Activated CD4-positive, CD25-positive, alpha-beta regulatory T cell (primary cell): Measurements from ENCODE around the gene POU2F1.

Experiments
- DNase-seq, 4 experiments: peaks; one replicate each; lab custom pipeline; 2025; lab: John Stamatoyannopoulos, UW

POU2F1 gene

DNA sequence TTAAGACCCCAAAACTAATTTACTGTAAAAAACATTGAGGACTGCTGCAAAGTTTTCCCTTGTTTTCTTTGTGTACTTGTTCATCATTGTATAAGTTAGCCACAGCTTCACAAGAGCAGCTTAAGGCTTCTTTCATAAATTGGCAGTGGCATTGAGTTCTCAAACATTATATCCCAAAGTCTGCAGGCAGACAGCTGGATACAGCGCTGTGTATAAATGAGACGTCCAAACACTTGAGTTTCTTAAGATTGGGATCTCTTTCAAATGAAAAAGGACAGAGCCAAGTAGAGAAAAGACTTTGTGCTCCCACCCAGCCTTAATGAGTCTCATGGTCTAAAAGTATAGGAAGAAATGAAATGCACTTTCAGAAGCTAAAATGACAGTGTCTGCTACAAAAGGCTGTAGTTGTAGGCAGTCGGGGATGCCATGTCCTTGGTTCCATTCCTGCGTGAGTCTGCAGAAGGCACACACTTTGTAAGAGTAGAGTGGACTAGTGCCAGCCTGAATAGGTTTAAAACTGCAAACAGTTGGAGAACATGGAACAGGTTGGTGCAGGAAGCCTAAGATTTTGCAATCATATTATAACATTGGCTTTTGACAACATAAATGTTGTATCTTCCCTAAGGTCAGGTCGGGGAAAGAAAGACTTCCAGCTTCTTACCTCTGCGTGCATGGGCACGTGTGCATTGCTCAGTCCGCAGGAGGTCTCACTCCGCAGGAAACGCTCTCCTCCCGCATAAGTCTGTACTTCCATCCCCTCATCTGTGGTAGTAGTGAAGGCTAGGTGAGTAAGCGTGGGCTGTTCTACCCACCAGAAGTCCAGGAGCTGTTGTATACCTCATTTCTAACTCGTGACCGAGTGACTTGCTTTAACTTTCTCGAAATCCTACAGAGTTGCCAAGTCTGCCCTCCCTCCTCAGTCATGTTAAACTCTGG, 203.3 kb downstream of the POU2F1 start:
- no peak for DNase-seq

DNA sequence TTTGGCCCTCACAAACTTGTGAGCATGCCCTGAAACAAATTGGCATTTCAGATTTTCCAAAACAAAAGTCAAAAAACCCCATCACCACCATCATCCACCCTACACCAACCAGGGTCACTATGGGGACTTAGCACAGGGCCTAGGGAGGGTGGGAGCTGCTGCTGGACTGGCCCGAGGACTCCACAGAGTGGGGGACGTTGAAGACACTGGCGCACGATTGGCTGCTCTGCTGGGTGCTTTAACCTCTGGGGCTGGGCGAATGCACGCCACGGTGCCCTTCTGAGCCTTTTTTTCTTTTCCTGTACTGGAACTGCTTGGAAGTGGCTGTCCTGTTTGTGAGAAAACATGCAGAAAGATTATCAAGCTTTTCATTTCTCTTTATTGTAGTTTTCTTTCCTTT, 204.8 kb downstream of the POU2F1 start:
- DNase-seq, result no peak

DNA sequence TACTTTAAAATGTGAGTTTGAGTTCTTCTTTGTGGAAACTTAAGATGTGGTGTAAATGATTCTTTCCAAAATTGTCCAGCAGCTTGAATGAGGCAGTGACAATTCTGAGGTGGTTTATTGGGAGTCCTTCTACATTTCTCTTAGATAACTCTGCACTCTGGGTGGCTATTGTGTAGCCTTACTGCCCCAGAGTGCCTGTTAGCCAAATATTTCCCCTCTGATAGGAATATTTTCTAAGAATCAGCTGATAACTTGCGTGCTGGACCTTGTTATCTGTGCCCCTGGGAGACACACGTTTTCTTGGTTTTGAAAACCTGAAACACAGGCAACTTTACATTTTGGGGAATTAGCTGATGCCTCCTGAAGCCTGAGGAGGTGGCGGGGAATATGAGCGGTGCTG, 206.0 kb downstream of the POU2F1 start:
- DNase-seq, result no peak

DNA sequence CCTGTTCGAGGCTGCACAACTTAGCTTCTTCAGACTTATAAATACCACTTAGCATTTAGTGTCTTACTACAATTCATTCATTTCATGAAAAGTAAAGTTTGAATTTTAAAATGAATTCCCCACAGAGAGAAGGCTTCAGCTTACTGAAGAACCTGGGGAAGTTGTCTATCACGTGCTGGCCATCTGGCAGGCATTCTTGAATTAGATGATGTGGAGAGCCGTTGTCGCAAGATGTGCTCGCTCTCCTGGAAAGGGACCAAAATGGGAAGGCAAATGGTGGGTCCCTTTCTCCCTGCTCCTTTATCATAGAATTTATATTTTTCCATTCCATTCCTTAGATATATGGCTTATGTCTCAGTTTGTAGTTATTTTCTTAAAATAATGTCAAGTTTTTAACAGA, 207.2 kb downstream of the POU2F1 start:
- DNase-seq, result no peak

DNA sequence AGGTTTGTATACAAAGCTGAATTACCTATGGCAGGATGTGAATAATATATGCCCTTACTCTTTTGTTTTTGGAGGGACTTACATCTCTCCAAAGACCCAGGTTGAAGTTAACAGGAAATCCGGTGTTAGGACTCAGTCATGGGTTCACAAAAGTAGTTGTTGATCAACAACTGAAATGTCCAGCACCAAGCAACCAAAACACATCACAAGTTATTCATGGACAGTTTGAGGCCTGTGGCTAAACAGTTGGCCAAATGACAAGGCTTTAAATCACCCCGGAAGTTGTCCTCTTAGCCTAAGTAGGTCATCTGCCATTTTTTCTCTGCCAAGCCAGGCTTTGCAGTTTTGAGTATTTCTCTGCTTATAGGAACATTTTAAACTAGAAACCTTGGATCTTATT, 207.7 kb downstream of the POU2F1 start:
- DNase-seq, result no peak

DNA sequence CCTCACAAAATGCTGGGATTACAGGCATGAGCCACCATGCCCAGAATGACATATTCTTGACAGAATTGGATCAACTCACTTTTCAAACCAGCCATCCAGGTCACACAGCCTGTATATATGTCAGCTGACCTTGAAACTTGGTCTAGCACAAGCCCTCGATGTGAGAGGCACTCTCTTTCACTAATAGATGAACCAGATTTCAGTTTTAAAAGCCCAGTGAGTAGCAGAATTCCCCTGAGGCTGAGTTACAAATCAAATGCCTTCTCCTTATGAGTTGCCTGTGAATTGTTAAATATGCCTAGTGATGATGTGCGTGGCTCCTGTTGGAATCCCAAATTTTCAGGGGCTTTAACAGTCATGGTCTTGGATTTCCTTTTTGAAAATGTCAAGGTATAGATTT, 208.9 kb downstream of the POU2F1 start:
- no peak for DNase-seq

DNA sequence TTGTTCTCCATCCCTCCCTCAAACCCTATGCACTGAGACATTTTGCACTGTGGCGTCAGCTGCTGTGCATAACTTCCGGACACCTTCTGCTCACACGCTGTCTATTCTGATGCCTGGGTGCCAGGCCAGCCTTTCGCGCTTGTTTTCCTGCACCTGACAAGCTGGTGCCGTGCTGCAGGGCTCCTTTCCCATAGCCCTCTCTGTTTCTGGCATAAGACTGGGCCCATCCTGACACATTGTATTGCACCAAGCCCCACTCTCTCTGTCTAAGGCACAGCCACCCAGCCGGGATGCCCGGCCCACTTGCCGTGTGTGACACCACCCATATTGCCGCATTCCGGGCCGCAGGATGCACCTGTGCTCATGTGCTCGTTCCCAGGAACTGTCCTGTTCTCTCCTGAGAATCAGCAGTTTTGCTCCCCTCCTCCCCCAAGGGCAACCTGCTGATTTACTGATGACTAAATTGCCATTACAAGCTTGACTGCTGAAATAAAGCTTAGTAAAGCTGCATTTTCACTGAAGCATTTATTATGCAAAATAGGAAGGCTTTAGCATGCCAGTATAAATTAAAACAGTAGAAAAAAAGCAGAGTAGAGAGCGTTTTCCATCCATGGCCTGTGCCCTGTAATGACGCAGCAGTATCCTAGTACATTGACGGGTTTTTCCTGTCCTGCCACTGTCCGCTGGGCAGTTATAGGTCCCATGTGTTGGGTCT, 209.6 kb downstream of the POU2F1 start:
- no peak for DNase-seq

DNA sequence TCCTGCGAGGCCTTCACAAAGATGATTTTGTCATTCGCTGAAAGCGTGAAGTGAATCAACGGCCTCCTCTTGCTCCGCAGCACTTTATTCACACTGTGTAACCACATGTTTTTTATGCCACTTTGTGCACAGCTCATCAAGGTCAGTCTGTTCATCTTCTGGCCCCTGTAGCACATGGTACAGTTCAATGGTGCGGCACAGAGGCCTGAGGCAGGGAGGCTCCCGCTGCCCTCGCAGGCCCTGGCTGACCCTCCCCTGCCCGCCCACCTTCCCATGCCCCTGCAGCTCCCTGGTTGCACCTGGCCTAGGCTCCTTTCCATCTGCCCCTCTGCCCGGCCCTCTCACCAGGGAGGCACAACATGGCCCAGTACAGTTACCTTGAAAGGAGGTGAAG, 210.2 kb downstream of the POU2F1 start:
- DNase-seq, result no peak

DNA sequence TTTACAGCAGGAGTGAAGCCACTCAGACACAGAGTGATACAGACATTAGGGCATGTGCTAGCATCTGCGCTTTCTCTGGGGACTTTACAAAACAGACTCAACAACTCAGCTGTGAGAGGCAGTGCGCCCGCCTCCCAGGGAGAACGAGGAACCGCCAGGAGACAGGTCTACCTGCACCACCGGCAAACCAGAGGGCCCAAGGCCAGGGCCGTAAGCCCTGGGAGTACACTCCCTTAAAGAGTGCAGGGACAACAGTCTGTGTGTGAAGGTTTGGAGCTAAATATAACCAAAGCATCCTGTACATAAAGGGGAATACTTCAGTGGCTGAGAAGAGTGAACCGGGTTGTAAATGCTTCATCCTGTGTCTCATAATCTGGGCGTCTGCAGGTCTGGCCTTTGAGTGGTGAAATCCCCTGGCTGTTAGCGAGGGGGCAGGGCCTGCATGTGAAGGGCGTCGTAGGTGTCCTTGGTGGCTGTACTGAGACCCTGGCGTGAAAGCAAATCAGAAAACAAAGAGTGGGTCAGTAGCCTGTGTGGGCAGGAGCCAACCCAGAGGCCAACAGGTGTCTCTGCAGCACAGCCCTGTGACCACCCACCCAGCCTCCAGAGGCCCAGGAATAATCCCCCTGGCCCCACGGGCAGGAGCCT, 210.7 kb downstream of the POU2F1 start:
- no peak for DNase-seq

DNA sequence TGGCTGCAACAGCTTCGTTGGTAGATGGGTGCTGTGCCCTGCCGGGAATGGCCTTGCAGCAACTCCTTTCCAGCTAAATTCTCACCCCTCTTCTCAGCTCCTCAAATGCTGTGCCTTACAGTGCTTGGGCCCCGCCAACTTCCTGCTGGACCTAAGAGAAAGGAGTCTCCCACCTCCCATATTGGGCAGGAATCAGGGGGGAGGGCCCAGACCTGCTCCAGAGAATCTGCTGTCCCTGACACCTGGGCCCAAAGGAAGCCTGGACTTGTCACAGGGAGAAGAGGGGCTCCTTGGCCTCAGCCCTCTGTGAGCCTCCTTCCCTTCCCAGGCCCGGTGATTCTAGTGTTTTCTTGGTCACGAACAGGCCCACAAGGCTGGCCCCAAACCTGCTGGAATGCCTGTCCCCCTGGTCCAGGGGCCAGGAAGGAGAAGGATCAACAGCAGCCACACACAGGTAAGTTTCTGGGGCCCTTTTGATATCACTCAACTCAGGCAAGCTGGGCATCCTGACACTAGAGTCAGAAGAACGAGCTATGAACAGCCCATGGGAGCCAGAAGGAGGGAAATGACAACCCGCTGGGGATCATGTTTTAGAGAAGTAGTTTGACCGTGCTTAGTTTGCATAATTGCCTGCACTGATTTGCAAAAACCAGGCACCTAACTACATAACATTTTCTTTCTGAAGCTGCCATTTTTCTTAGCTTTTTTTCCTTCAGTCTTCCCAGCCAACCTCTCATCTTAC, 211.4 kb downstream of the POU2F1 start:
- no peak for DNase-seq

DNA sequence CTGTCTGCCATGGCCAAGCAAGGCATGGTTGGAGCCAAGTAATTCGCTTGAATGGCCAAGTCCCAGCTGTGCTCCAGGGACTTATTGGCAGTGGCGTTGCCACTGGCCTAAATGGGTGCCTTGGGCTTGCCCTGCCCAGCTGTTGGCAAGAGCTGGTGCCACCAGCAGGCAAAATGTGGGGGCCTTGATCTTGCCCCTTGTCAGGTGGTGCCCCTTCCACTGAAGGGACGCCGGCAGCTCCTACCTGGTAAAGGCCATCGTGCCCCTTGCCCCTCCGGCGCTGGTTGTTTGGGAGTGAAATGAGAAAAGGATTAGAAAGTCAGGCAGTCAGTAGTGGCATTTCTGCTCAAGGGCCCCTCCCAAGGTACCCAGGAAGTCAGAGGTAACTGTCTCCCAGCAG, 212.1 kb downstream of the POU2F1 start:
- DNase-seq, result no peak

DNA sequence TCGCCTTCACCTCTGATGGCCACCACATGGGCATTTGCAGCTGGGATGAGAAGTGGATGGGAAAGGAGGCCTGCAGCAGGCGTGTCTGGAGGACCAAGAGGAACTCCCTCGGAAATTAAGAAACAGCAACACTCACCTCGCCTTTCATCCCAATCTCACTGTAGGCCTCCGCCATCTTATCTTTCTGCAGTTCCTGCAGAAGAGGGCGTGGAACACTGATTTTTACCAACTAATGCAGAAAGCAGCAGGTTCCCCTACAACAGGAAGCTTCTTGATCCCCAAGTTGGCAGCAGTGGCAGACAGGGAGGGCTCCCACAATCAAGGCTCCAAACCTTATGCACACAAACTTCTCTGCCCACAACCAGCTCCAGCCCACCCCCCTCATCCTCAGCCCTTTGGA, 213.2 kb downstream of the POU2F1 start:
- DNase-seq, result no peak

DNA sequence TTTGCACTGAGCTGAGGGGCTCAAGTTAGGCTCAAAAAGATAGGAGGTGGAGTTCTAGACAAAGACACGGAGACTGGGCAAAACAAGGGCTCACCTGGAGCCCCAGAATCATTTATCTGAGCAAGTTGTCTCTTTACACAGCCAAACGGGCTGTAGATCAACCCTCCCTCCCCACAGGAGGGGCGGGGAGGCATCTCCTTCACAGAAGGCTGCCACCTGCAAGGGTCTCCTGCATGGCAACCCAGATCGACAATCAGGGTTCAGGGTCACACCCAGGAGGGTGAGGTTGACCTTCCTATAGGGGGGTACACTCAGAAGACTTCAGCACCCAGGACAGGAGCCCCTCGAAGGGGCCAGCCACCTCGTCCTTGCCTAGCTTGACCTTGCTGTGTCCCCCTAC, 213.6 kb downstream of the POU2F1 start:
- no peak for DNase-seq

DNA sequence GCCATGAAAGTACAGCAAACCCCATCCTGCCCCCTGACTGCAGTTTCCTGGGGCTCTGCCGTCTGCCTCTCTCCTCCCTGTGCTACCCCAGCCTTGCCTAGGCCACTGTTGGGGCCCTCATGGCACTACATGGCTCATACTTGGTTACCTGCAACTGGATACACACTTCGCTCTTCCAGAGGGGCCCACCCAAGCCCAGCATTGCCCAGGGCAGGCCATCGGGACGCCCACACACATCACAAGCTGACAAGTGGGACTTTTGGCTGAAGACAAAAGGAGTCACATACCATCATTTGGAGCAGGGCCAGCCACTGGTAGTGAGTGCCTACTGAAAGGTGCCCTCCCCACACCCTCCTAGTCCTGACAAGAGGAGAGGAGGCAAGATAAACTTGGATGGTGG, 214.8 kb downstream of the POU2F1 start:
- DNase-seq, result no peak

DNA sequence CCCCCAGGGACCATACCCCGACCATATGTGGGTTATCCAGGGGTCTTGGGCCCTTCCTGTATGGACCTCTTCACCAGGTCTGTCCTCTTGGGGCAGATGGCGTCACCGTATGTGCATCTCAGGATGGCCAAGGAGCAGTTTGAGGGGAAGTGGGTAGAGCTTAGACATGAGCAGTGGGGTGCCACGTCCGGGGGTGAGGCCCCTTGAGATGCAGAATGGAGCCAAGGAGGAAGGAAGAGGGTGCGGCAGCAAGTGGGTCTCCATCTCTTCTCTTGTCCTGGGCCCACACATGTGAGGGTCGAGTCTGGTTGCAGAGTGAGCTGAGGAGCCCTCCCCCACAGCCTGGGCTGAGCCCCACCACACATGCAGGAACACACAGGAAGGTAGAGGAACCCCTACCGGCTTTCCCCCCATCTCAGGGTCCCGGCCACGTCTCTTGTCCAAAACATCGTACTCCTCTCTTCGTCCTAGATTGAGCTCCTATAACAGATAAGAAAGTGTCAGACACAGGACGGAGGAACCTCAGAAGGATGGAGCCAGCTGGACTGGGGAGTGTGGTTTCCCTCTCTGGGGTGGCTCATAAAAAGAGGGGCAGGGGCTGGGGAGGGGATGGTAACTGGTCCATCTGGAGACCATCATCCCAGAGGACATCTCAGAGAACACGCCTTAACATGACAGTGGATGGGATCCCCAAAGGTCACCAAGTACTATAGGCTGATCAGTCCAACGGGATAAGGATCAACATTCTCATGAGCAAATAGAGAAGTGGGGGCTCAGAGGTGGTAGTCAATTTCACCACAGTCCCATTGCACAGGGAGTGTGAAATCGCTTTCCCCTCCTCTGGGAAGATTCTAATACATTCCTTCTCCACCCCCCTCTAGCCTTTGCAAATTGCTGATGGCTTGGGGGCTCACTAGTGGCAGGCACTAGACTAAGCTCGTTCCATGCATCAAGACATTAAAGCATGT, 217.8 kb downstream of the POU2F1 start:
- DNase-seq, result no peak

DNA sequence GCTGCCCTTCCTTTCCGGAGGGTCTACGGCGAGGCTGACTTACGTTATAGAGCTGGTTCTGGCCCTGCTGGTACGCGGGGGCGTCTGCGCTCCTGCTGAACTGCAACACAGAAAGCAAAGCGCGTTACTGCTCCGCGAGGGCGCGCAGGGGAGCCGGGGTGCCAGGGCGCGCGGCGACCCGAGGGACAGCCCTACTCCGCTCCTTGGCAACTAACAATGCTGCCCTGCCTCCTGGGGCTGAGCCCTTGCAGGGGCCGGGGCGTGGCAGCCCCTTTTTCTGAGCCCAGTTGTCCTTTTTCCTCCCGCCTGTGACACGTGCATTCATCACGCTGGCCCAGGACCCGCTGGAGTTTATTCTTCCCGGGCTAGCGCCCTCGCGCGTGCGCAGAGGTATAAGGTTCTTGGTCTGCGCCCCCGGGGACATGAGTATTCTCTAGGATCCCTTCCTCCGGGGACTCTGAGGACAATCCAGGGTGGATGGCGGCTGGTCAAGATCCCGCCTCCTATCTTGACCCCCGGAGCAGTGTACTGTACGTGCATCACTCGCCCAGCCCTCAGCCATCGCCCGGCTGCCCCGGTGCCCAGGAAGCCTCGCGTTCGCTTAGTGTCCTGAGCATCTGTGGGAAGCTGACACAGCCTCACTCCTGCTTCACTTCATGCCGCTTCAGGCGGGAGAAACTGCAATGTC, 218.8 kb downstream of the POU2F1 start:
- no peak for DNase-seq

DNA sequence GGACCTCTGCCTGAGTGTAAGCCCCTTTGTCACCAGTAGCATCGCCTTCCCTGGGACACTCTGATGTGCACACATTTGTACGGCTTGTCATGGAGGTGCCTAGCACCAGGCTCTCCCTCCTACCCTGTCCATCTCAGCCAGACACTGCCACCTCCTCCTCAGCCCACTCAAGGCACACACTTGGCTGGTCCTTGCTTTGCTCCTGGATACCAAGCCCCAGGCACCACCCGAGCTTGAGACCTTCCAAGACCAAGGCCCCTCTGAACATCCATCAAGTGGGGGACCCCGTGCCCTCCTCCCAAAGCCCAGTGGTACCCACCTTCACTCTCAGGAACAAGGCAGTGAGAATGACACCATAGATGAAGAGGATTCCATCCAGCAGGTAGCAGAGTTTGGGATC, 219.7 kb downstream of the POU2F1 start:
- DNase-seq, result no peak

DNA sequence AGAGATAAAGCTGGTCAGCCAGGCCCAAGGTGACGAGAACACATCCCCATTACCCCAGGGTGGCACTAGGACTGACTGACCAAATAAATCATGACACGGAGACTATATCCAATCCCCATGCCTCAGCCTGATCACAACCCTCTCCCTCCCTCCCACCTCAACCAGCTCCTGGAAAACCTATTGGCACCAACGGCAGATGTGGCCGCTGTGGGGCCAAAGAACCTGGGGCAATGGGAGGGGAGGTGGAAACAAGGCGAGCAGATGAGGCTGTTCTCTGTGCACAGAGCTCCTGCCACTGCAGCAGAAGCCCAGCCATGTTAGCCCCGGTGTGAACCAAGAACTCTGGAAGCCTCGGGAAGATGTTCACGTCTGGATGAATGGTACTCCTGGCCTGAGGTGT, 220.1 kb downstream of the POU2F1 start:
- DNase-seq, result no peak

DNA sequence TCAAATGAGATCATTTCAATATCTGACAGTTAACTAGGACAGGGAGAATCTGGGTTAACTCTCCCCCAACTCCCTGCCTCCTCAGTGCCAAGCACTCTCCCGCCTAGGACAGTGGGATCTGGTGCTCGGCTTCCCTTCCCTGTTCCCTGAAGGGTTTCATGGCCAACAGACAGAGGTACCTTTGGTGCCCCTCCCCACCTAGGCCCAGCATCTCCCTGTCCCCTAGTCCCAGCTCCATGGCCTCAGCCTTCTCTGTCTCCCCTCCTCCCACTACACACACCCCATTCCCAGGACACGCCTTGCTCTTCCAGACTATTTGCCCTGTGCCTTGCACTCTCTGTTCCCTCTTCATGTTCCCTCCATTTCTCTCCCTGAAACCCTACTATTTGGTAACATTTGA, 220.5 kb downstream of the POU2F1 start:
- no peak for DNase-seq

DNA sequence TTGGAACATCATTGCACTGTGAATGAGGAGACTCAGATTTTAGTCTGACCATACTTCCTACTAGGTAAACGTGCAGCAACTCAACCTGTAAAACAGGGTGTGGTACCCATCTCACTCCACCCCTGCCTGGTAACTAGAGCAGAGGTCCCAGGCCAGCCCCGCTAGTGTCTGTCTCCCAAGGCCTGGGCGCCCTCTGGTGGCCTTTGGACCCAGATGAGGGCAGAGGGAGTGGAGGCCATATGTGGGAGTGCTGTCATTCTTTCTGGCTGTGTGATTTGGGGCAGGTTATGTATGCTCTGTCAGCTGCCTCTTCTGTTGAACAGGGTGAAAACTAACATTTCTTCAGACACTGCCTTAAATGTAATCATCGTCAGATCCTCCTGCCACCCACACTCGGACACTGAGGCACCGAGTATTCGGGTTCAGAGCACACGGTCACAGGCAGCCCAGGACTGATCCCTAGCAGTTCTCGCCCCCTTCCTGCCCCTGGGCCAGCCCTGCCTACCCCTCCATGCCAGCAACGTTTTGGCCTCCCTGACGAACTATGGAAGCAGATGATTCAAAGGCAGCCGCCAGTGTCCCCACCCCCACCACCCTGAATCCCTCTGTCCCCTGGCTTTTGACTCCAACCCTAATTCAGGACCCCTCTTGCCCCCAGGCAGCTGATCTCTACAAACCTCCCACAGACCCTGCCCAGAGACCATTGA, 221.6 kb downstream of the POU2F1 start:
- DNase-seq, result peak; percentile 75 to 83 (median 78)
